Measurements from ENCODE around the gene SNX18.
"Not testable (repeated sequence)": the region's sequence is repeated elsewhere in the genome, so short reads cannot be mapped to it uniquely, and the experiment has no call there.

SNX18 gene

GRCh38 chr5:54517512-54518145, at the start of gene SNX18:
SNX18 (plus strand) TSS chr5:54517759; CDS start chr5:54517953, 194 bp downstream.
- Histone ChIP-seq H3K9ac (ENCODE audit: low read length) (peak within 1 kb of the TSS; percentile 56), H3K27me3 (ENCODE audit: control insufficient read depth, insufficient read depth, low read length) (peaks cover 23% of the 10 kb centered on the region), H3K4me1 (ENCODE audit: control insufficient read depth, low read depth, low read length) (peaks cover 9% of the 10 kb centered on the region), H3K4me3 (ENCODE audit: low read length) (peak within 1 kb of the TSS; percentile 69), H3K36me3 (ENCODE audit: control insufficient read depth, low read depth, low read length) (no peaks in the 10 kb centered on the region), H3K9me3 (ENCODE audit: control insufficient read depth, low read depth, low read length) (no peaks in the 10 kb centered on the region), H3K27ac (ENCODE audit: low read length) (no peak within 1 kb of the TSS)

- Histone ChIP-seq H3K36me3 (ENCODE audit: control insufficient read depth, low read depth, low read length) (no peaks in the 10 kb centered on the region), H3K27me3 (ENCODE audit: control insufficient read depth, insufficient read depth, low read length) (no peaks in the 10 kb centered on the region), H3K4me3 (ENCODE audit: low read length) (no peak overlapping the region), H3K4me1 (ENCODE audit: control insufficient read depth, low read depth, low read length) (no peaks in the 10 kb centered on the region), H3K9me3 (ENCODE audit: control insufficient read depth, low read depth, low read length) (no peaks in the 10 kb centered on the region), H3K27ac (ENCODE audit: low read length) (no peak overlapping the region), H3K9ac (ENCODE audit: low read length) (no peak overlapping the region)
Measured at GRCh38 chr5:54469622-54470021, 47.9 kb upstream of the SNX18 start.

GRCh38 chr5:54470128-54470527, 47.4 kb upstream of the SNX18 start:
- no peak overlapping the region for H3K4me3 ChIP-seq (ENCODE audit: low read length)
- no peak overlapping the region for H3K9ac ChIP-seq (ENCODE audit: low read length)
- no peaks in the 10 kb centered on the region for H3K9me3 ChIP-seq (ENCODE audit: control insufficient read depth, low read depth, low read length)
- no peak overlapping the region for H3K27ac ChIP-seq (ENCODE audit: low read length)
- no peaks in the 10 kb centered on the region for H3K4me1 ChIP-seq (ENCODE audit: control insufficient read depth, low read depth, low read length)
- H3K36me3 ChIP-seq (ENCODE audit: control insufficient read depth, low read depth, low read length), result no peaks in the 10 kb centered on the region
- H3K27me3 ChIP-seq (ENCODE audit: control insufficient read depth, insufficient read depth, low read length), result no peaks in the 10 kb centered on the region

GRCh38 chr5:54470677-54471076, 46.9 kb upstream of the SNX18 start:
- no peaks in the 10 kb centered on the region for H3K4me1 ChIP-seq (ENCODE audit: control insufficient read depth, low read depth, low read length)
- no peaks in the 10 kb centered on the region for H3K36me3 ChIP-seq (ENCODE audit: control insufficient read depth, low read depth, low read length)
- no peaks in the 10 kb centered on the region for H3K9me3 ChIP-seq (ENCODE audit: control insufficient read depth, low read depth, low read length)
- no peak overlapping the region for H3K4me3 ChIP-seq (ENCODE audit: low read length)
- H3K9ac ChIP-seq (ENCODE audit: low read length), result no peak overlapping the region
- no peak overlapping the region for H3K27ac ChIP-seq (ENCODE audit: low read length)
- H3K27me3 ChIP-seq (ENCODE audit: control insufficient read depth, insufficient read depth, low read length), result no peaks in the 10 kb centered on the region

GRCh38 chr5:54471398-54471797, 46.2 kb upstream of the SNX18 start:
- H3K27ac ChIP-seq (ENCODE audit: low read length), result no peak overlapping the region
- no peaks in the 10 kb centered on the region for H3K4me1 ChIP-seq (ENCODE audit: control insufficient read depth, low read depth, low read length)
- H3K4me3 ChIP-seq (ENCODE audit: low read length), result no peak overlapping the region
- no peaks in the 10 kb centered on the region for H3K27me3 ChIP-seq (ENCODE audit: control insufficient read depth, insufficient read depth, low read length)
- no peaks in the 10 kb centered on the region for H3K9me3 ChIP-seq (ENCODE audit: control insufficient read depth, low read depth, low read length)
- H3K9ac ChIP-seq (ENCODE audit: low read length), result no peak overlapping the region
- H3K36me3 ChIP-seq (ENCODE audit: control insufficient read depth, low read depth, low read length), result no peaks in the 10 kb centered on the region

GRCh38 chr5:54476682-54477081, 40.9 kb upstream of the SNX18 start:
- no peaks in the 10 kb centered on the region for H3K4me1 ChIP-seq (ENCODE audit: control insufficient read depth, low read depth, low read length)
- no peaks in the 10 kb centered on the region for H3K9me3 ChIP-seq (ENCODE audit: control insufficient read depth, low read depth, low read length)
- no peaks in the 10 kb centered on the region for H3K27me3 ChIP-seq (ENCODE audit: control insufficient read depth, insufficient read depth, low read length)
- no peaks in the 10 kb centered on the region for H3K36me3 ChIP-seq (ENCODE audit: control insufficient read depth, low read depth, low read length)
- H3K4me3 ChIP-seq (ENCODE audit: low read length), result no peak overlapping the region
- no peak overlapping the region for H3K9ac ChIP-seq (ENCODE audit: low read length)
- no peak overlapping the region for H3K27ac ChIP-seq (ENCODE audit: low read length)

- H3K9me3 ChIP-seq (ENCODE audit: control insufficient read depth, low read depth, low read length), result no peaks in the 10 kb centered on the region
- no peak overlapping the region for H3K4me3 ChIP-seq (ENCODE audit: low read length)
- H3K4me1 ChIP-seq (ENCODE audit: control insufficient read depth, low read depth, low read length), result no peaks in the 10 kb centered on the region
- no peak overlapping the region for H3K27ac ChIP-seq (ENCODE audit: low read length)
- H3K27me3 ChIP-seq (ENCODE audit: control insufficient read depth, insufficient read depth, low read length), result no peaks in the 10 kb centered on the region
- H3K9ac ChIP-seq (ENCODE audit: low read length), result no peak overlapping the region
- H3K36me3 ChIP-seq (ENCODE audit: control insufficient read depth, low read depth, low read length), result no peaks in the 10 kb centered on the region
Measured at GRCh38 chr5:54477941-54478478, 39.5 kb upstream of the SNX18 start.

- Histone ChIP-seq H3K27ac (ENCODE audit: low read length) (no peak overlapping the region), H3K9me3 (ENCODE audit: control insufficient read depth, low read depth, low read length) (no peaks in the 10 kb centered on the region), H3K36me3 (ENCODE audit: control insufficient read depth, low read depth, low read length) (no peaks in the 10 kb centered on the region), H3K9ac (ENCODE audit: low read length) (no peak overlapping the region), H3K27me3 (ENCODE audit: control insufficient read depth, insufficient read depth, low read length) (no peaks in the 10 kb centered on the region), H3K4me1 (ENCODE audit: control insufficient read depth, low read depth, low read length) (no peaks in the 10 kb centered on the region), H3K4me3 (ENCODE audit: low read length) (no peak overlapping the region)
Measured at GRCh38 chr5:54480296-54480695, 37.3 kb upstream of the SNX18 start.

GRCh38 chr5:54484219-54484894, 33.2 kb upstream of the SNX18 start:
- Histone ChIP-seq H3K27ac (ENCODE audit: low read length) (no peak overlapping the region), H3K4me1 (ENCODE audit: control insufficient read depth, low read depth, low read length) (no peaks in the 10 kb centered on the region), H3K36me3 (ENCODE audit: control insufficient read depth, low read depth, low read length) (no peaks in the 10 kb centered on the region)

GRCh38 chr5:54485659-54486058, 31.9 kb upstream of the SNX18 start:
- not testable (repeated sequence) for H3K36me3 ChIP-seq (ENCODE audit: control insufficient read depth, low read depth, low read length); H3K9me3 ChIP-seq (ENCODE audit: control insufficient read depth, low read depth, low read length); H3K4me3 ChIP-seq (ENCODE audit: low read length); H3K4me1 ChIP-seq (ENCODE audit: control insufficient read depth, low read depth, low read length); H3K27me3 ChIP-seq (ENCODE audit: control insufficient read depth, insufficient read depth, low read length); H3K27ac ChIP-seq (ENCODE audit: low read length); H3K9ac ChIP-seq (ENCODE audit: low read length)

More at GRCh38 chr5:54484219-54484894, 33.2 kb upstream of the SNX18 start:
- Histone ChIP-seq H3K27me3 (ENCODE audit: control insufficient read depth, insufficient read depth, low read length) (no peaks in the 10 kb centered on the region), H3K9me3 (ENCODE audit: control insufficient read depth, low read depth, low read length) (no peaks in the 10 kb centered on the region), H3K9ac (ENCODE audit: low read length) (no peak overlapping the region), H3K4me3 (ENCODE audit: low read length) (no peak overlapping the region)

GRCh38 chr5:54489648-54489979, 27.9 kb upstream of the SNX18 start:
- H3K27ac ChIP-seq (ENCODE audit: low read length); H3K27me3 ChIP-seq (ENCODE audit: control insufficient read depth, insufficient read depth, low read length); H3K36me3 ChIP-seq (ENCODE audit: control insufficient read depth, low read depth, low read length); H3K9me3 ChIP-seq (ENCODE audit: control insufficient read depth, low read depth, low read length); H3K9ac ChIP-seq (ENCODE audit: low read length); H3K4me1 ChIP-seq (ENCODE audit: control insufficient read depth, low read depth, low read length); H3K4me3 ChIP-seq (ENCODE audit: low read length): not testable (repeated sequence)

GRCh38 chr5:54491326-54491725, 26.2 kb upstream of the SNX18 start:
- Histone ChIP-seq H3K9ac (ENCODE audit: low read length) (no peak overlapping the region), H3K27ac (ENCODE audit: low read length) (no peak overlapping the region), H3K27me3 (ENCODE audit: control insufficient read depth, insufficient read depth, low read length) (no peaks in the 10 kb centered on the region), H3K4me3 (ENCODE audit: low read length) (no peak overlapping the region), H3K9me3 (ENCODE audit: control insufficient read depth, low read depth, low read length) (no peaks in the 10 kb centered on the region), H3K36me3 (ENCODE audit: control insufficient read depth, low read depth, low read length) (no peaks in the 10 kb centered on the region), H3K4me1 (ENCODE audit: control insufficient read depth, low read depth, low read length) (no peaks in the 10 kb centered on the region)

Measured in iPS-18a (cell line).